ENCODE data around the gene MAT2A. TPM values are rescaled to one million over a fixed set of nuclear protein-coding genes. Genes with fewer than 3 reads are reported as not detected.

Gene MAT2A
- total and polyA plus RNA-seq, 9 of the 15 experiments (the other 6 are each of a cell fraction or from before 2014, with no cell fraction given): 130 to 1,027 (median 240) TPM

- TF ChIP-seq, protein P1, sequence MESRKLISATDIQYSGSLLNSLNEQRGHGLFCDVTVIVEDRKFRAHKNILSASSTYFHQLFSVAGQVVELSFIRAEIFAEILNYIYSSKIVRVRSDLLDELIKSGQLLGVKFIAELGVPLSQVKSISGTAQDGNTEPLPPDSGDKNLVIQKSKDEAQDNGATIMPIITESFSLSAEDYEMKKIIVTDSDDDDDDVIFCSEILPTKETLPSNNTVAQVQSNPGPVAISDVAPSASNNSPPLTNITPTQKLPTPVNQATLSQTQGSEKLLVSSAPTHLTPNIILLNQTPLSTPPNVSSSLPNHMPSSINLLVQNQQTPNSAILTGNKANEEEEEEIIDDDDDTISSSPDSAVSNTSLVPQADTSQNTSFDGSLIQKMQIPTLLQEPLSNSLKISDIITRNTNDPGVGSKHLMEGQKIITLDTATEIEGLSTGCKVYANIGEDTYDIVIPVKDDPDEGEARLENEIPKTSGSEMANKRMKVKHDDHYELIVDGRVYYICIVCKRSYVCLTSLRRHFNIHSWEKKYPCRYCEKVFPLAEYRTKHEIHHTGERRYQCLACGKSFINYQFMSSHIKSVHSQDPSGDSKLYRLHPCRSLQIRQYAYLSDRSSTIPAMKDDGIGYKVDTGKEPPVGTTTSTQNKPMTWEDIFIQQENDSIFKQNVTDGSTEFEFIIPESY (CRISPR knock-in tag; IDR thresholded peaks at IDR 0.05): no peak; the same call in none of the 2 replicates
- TF ChIP-seq ZBTB26 (CRISPR knock-in tag; IDR thresholded peaks at IDR 0.05): no peak
- TF ChIP-seq, protein P2, sequence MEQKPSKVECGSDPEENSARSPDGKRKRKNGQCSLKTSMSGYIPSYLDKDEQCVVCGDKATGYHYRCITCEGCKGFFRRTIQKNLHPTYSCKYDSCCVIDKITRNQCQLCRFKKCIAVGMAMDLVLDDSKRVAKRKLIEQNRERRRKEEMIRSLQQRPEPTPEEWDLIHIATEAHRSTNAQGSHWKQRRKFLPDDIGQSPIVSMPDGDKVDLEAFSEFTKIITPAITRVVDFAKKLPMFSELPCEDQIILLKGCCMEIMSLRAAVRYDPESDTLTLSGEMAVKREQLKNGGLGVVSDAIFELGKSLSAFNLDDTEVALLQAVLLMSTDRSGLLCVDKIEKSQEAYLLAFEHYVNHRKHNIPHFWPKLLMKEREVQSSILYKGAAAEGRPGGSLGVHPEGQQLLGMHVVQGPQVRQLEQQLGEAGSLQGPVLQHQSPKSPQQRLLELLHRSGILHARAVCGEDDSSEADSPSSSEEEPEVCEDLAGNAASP (IDR thresholded peaks at IDR 0.05): no peak
- TF ChIP-seq TEAD2 (tag; IDR thresholded peaks at IDR 0.05): no peak
- peak; percentile 60 for TF ChIP-seq RBM39 (optimal IDR thresholded peaks at IDR 0.05; ENCODE audit: low read depth, low read length)
- TF ChIP-seq RFX7 (CRISPR knock-in tag; IDR thresholded peaks at IDR 0.05): no peak
- no peak for TF ChIP-seq DNMT1 (IDR thresholded peaks at IDR 0.05)
- no peak for TF ChIP-seq ERF (CRISPR knock-in tag; IDR thresholded peaks at IDR 0.05)
- TF ChIP-seq SMARCA4 (IDR thresholded peaks at IDR 0.05): 0 out of 2 replicates have a peak, but pooled peaks have one; percentile 35
- peak; percentile 93; the same call in 1 of the 2 replicates for TF ChIP-seq POLR2AphosphoS2 (IDR thresholded peaks at IDR 0.05; ENCODE audit: low read length)
- TF ChIP-seq ILK (tag; IDR thresholded peaks at IDR 0.05; ENCODE audit: borderline replicate concordance, low read depth): no peak
- TF ChIP-seq FOS (IDR thresholded peaks at IDR 0.05; ENCODE audit: extremely low read depth, insufficient read length): no peak
- no peak; the same call in 1 of the 2 replicates for TF ChIP-seq HEY1 (CRISPR knock-in tag; IDR thresholded peaks at IDR 0.05; ENCODE audit: borderline replicate concordance)
- no peak for TF ChIP-seq ZNF274 (IDR thresholded peaks at IDR 0.05; ENCODE audit: borderline replicate concordance, low read depth, low read length)
- TF ChIP-seq, protein P3, sequence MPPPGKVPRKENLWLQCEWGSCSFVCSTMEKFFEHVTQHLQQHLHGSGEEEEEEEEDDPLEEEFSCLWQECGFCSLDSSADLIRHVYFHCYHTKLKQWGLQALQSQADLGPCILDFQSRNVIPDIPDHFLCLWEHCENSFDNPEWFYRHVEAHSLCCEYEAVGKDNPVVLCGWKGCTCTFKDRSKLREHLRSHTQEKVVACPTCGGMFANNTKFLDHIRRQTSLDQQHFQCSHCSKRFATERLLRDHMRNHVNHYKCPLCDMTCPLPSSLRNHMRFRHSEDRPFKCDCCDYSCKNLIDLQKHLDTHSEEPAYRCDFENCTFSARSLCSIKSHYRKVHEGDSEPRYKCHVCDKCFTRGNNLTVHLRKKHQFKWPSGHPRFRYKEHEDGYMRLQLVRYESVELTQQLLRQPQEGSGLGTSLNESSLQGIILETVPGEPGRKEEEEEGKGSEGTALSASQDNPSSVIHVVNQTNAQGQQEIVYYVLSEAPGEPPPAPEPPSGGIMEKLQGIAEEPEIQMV (tag; conservative IDR thresholded peaks at IDR 0.05; ENCODE audit: low read depth): no peak
- TF ChIP-seq, protein P4, sequence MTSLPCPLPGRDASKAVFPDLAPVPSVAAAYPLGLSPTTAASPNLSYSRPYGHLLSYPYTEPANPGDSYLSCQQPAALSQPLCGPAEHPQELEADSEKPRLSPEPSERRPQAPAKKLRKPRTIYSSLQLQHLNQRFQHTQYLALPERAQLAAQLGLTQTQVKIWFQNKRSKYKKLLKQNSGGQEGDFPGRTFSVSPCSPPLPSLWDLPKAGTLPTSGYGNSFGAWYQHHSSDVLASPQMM (CRISPR knock-in tag; IDR thresholded peaks at IDR 0.05): no peak
- TF ChIP-seq LARP7 (IDR thresholded peaks at IDR 0.05): 0 out of 2 replicates have a peak, but pooled peaks have one; percentile 17
These were observed at the start of gene MAT2A (continued) for GRCh38 chr2:85538507-85539360.

Measured in K562 (cell line).